ENCODE results near the gene MPHOSPH8. TPM values are rescaled to one million over a fixed set of nuclear protein-coding genes. Genes with fewer than 3 reads are reported as not detected.
A peak's percentile ranks its signal among the peaks of the same experiment; 100 is the strongest.

MPHOSPH8 gene
- total RNA-seq, 4 donors from 2014 or later, result 11.1 to 26.7 (median 21.4) TPM

DNA sequence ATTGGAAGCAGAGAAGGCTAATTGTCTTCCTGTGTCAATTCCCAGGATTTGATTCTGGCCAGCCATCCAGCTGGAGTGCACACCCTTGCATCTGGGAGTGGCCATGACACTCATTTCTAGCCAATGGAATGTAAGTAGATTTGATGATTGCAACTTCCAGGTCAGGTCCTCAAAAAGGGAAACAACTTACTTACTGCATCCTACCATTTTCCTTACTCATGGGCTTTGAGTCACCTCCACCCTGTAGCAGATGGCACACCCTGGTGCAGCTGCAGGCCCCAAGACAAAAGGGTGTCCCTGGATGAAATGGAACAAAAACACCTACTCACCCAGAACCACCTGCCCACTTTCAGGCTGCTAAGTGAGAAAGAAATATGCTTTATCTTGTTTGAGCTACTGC lies 27.3 kb upstream of the MPHOSPH8 start:
- H3K27ac ChIP-seq, result no peak overlapping the region
- TF ChIP-seq, protein P1, sequence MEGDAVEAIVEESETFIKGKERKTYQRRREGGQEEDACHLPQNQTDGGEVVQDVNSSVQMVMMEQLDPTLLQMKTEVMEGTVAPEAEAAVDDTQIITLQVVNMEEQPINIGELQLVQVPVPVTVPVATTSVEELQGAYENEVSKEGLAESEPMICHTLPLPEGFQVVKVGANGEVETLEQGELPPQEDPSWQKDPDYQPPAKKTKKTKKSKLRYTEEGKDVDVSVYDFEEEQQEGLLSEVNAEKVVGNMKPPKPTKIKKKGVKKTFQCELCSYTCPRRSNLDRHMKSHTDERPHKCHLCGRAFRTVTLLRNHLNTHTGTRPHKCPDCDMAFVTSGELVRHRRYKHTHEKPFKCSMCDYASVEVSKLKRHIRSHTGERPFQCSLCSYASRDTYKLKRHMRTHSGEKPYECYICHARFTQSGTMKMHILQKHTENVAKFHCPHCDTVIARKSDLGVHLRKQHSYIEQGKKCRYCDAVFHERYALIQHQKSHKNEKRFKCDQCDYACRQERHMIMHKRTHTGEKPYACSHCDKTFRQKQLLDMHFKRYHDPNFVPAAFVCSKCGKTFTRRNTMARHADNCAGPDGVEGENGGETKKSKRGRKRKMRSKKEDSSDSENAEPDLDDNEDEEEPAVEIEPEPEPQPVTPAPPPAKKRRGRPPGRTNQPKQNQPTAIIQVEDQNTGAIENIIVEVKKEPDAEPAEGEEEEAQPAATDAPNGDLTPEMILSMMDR (IDR thresholded peaks at IDR 0.05), result no peak
- TF ChIP-seq POLR2A (IDR thresholded peaks at IDR 0.05), result no peak
- no peaks in the 10 kb centered on the region for H3K9me3 ChIP-seq
- intact Hi-C loops (cut with DNase I), result no loop called here
- DNase-seq, result no peak
- H3K36me3 ChIP-seq, result no peaks in the 10 kb centered on the region
- H3K27me3 ChIP-seq, result peaks cover 0 to 38% (median 0%) of the 10 kb centered on the region in 4 donors
- H3K4me3 ChIP-seq, result no peak overlapping the region
- peaks cover 8 to 23% (median 10%) of the 10 kb centered on the region in 3 donors for H3K4me1 ChIP-seq

DNA sequence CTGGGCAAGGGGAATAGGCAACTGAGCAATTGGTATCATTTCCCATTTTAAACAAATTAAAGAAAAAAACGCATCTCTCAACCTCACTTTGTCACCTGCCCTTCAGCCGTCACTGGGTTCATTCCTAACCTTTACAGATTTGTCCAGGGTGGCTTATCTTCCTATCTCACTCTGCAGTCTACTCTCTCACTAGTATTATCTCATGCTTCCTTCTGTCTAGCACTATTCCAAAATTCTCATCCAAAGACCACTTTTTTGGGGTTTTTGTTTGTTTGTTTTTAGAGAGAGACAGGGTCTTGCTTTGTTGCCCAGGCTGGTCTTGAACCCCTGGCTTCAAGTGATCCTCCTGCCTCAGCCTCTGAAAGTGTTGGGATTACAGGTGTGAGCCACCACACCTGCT lies 26.7 kb upstream of the MPHOSPH8 start:
- Histone ChIP-seq H3K9me3 (no peaks in the 10 kb centered on the region), H3K36me3 (no peaks in the 10 kb centered on the region), H3K4me3 (no peak overlapping the region), H3K27ac (no peak overlapping the region), H3K27me3 (peaks cover 0 to 32% (median 0%) of the 10 kb centered on the region in 4 donors), H3K4me1 (peaks cover 7 to 18% (median 8%) of the 10 kb centered on the region in 3 donors)
- DNase-seq, result no peak
- intact Hi-C loops (cut with DNase I), result no loop called here
- TF ChIP-seq POLR2A (IDR thresholded peaks at IDR 0.05), result no peak
- TF ChIP-seq, protein P1 (IDR thresholded peaks at IDR 0.05), result no peak
- 89 to 94% methylated on average over 2 of the region's 2 CpGs for WGBS, 2 donors

DNA sequence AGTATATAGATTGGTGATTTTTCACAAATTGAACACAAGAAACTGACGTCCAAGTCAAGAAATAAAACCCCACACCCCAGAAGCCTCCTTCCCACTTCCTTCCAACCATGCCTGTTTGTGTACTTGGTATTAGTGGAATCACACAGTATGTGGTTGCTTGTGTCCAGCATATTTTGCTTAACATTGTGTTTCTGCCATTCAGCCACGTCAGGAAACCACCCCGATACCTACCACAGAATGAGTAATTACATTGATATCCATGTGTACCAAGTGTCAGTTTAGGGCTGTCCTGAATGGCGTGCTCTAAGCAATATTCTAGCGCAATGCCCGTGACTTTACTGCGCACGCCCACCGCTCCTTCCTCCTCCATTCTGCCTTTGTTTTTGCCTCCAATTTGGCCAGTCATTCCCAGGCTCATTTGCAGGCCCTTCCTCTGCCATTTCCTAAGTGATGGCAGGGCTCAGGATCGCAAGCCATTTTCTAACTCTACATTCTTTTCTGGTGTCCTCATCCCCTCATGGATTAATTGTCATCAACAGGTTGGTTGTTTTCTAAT lies 25.9 kb upstream of the MPHOSPH8 start:
- H3K27ac ChIP-seq, result no peak overlapping the region
- DNase-seq, result no peak
- peaks cover 2 to 9% (median 7%) of the 10 kb centered on the region in 3 donors for H3K4me1 ChIP-seq
- WGBS, 2 donors, result 91 to 93% methylated on average over 10 of the region's 10 CpGs
- intact Hi-C loops (cut with DNase I), result no loop called here
- no peak overlapping the region for H3K4me3 ChIP-seq
- H3K36me3 ChIP-seq, result no peaks in the 10 kb centered on the region
- peaks cover 0 to 23% (median 0%) of the 10 kb centered on the region in 4 donors for H3K27me3 ChIP-seq
- TF ChIP-seq, protein P1 (IDR thresholded peaks at IDR 0.05), result no peak
- no peak for TF ChIP-seq POLR2A (IDR thresholded peaks at IDR 0.05)
- no peaks in the 10 kb centered on the region for H3K9me3 ChIP-seq

DNA sequence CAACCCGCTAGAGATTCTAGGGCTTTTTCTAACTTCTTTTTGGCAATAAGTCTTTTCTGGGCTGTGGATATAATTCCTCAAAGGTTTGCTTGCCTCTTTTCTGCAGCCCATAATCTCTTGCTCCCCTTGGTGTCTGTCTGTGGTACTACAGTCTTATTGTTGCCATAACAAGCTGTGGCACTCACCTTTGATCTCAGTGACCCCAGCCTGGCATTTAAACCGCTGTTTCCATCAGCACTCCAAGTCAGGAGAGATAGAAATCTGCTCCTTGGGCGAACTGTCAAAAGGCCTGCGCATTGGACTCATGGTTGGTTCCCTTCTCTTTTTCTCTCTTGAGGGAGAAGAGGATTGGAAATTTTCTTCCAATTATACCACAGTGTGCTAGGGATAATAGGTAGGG lies 14.5 kb upstream of the MPHOSPH8 start:
- intact Hi-C loops (cut with DNase I), result no loop called here
- no peaks in the 10 kb centered on the region for H3K36me3 ChIP-seq
- H3K4me3 ChIP-seq, result no peak overlapping the region
- H3K27ac ChIP-seq, result no peak overlapping the region
- 69 to 97% methylated on average over 3 to 4 of the region's 4 CpGs for WGBS, 2 donors
- H3K27me3 ChIP-seq, result no peaks in the 10 kb centered on the region
- DNase-seq, result no peak
- TF ChIP-seq, protein P1 (IDR thresholded peaks at IDR 0.05), result peak in 5 of 6 experiments; percentile 30 to 63 (median 43)
- TF ChIP-seq POLR2A (IDR thresholded peaks at IDR 0.05), result no peak
- no peaks in the 10 kb centered on the region for H3K4me1 ChIP-seq
- H3K9me3 ChIP-seq, result no peaks in the 10 kb centered on the region

DNA sequence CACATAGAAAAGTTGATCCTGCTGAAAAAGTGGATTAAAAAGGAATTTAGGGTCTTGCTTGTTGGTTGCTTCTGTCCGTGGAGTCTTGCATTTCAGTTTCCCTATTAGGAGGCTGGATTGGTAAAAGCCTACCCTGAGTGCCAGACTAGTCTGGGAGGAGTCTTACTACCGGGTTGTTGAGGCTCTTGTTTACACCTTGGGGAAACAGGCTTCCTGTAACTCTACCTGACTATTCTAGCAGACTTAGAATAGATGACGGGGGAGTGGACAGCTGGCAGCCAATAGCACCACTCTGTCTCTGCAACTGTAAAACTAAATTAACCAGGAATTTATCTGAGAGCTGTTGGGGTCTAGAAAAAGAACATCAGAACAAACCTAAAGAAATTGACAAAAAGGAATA lies 11.3 kb upstream of the MPHOSPH8 start:
- intact Hi-C loops (cut with DNase I), result no loop called here
- Histone ChIP-seq H3K9me3 (no peaks in the 10 kb centered on the region), H3K27ac (no peak overlapping the region), H3K4me3 (no peak overlapping the region), H3K27me3 (no peaks in the 10 kb centered on the region), H3K36me3 (no peaks in the 10 kb centered on the region), H3K4me1 (no peaks in the 10 kb centered on the region)
- TF ChIP-seq POLR2A (IDR thresholded peaks at IDR 0.05), result no peak
- TF ChIP-seq, protein P1 (IDR thresholded peaks at IDR 0.05), result no peak
- 55 to 71% methylated on average over 2 to 3 of the region's 3 CpGs for WGBS, 2 donors
- DNase-seq, result no peak

Measured in esophagus squamous epithelium (tissue), 5 donors.